ENCODE results near the gene C2CD4C.

DNA sequence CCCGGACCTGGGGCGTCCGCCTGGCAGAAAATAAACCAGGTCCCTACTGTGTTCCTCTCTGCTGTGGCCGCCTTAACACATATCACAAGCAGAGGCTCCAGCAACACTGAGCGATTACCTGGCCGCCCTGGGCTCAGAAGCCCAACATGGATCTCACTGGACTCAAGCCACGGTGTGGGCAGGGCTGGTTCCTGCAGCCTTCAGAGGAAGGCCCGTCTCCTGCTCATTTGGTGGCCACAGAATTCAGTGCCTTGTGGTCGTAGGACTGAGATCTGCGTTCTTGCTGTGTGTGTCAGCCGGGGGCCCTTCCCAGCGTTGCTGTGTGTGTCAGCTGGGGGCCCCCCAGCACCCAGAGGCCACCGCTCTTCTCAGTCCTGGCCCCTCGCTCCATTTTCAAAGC is 30.2 kb downstream of the C2CD4C start:
- TF ChIP-seq, protein P1, sequence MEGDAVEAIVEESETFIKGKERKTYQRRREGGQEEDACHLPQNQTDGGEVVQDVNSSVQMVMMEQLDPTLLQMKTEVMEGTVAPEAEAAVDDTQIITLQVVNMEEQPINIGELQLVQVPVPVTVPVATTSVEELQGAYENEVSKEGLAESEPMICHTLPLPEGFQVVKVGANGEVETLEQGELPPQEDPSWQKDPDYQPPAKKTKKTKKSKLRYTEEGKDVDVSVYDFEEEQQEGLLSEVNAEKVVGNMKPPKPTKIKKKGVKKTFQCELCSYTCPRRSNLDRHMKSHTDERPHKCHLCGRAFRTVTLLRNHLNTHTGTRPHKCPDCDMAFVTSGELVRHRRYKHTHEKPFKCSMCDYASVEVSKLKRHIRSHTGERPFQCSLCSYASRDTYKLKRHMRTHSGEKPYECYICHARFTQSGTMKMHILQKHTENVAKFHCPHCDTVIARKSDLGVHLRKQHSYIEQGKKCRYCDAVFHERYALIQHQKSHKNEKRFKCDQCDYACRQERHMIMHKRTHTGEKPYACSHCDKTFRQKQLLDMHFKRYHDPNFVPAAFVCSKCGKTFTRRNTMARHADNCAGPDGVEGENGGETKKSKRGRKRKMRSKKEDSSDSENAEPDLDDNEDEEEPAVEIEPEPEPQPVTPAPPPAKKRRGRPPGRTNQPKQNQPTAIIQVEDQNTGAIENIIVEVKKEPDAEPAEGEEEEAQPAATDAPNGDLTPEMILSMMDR (IDR thresholded peaks at IDR 0.05; ENCODE audit: extremely low read depth in 1 of 2, insufficient read depth in 1 of 2, low read depth in 1 of 2, low read length in 2 of 2), result no peak
- no peak for TF ChIP-seq POLR2A (IDR thresholded peaks at IDR 0.05; ENCODE audit: low read depth, low read length)
- no peak for TF ChIP-seq JUN (IDR thresholded peaks at IDR 0.05; ENCODE audit: borderline replicate concordance, insufficient read depth, insufficient read length, low read depth)
- TF ChIP-seq POLR2AphosphoS5 (IDR thresholded peaks at IDR 0.05; ENCODE audit: insufficient read depth, low read depth, low read length), result no peak
- no peak for TF ChIP-seq FOS (IDR thresholded peaks at IDR 0.05; ENCODE audit: borderline replicate concordance, insufficient read depth, low read length)
- TF ChIP-seq EZH2 (IDR thresholded peaks at IDR 0.05; ENCODE audit: borderline replicate concordance, low read depth, low read length, severe bottlenecking), result no peak
- no peak for TF ChIP-seq MYC (IDR thresholded peaks at IDR 0.05; ENCODE audit: low read depth, low read length)

Measured in endothelial cell of umbilical vein (primary cell).